PC-9 (cell line): ENCODE data around the gene CD19.

ENCODE experiments used
- CTCF ChIP-seq: fragments of 200-600 bp; sonication (generic); conservative IDR thresholded peaks from 2 replicates; pipeline ENCODE4 v1.6.1; 2017; ENCODE audit warnings: mixed run types, antibody characterized with exemption, mild to moderate bottlenecking, moderate library complexity
- EZH2 ChIP-seq: fragments of 200-600 bp; sonication (generic); IDR thresholded peaks from 2 replicates; pipeline ENCODE4 v1.8.0; 2017; ENCODE audit warnings: antibody characterized with exemption, low read depth

DNA sequence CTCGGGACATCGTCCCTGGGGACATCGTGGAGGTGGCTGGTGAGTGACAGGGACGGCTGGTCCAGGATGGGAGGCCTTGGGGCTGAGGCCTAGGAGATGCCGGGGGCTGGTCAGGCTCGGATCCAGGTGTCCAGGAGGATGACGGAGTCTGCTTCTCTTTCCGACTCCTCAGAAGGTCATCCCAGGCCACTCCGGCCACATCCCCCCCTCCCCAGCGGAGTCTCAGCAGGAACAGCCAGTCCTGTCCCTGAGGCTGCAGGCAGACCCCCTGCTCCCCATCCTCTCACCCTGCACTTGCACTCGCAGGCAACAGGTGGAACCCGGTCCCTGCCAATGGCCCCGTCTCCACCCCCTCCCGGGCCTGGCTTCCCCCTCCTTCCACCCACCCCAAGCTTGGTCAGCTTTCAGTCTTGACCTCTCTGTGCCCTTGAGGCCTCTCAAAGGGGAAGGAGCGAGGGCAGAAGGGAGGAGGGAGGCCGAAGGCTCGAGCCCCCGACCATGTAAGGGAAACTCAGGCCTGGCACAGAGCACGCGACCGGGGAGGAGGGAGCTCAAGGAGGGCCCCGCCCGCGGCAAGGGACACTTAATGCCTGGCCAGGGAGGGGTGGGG is 49.1 kb upstream of the CD19 start:
- TF ChIP-seq CTCF, result no peak
- no peak for TF ChIP-seq EZH2
